SHP77 treated with DMSO at 0.1 percent for 48 hours (cell line): ENCODE data around the gene PSPN.
A peak's percentile ranks its signal among the peaks of the same experiment; 100 is the strongest.
"Not testable (repeated sequence)": the region's sequence is repeated elsewhere in the genome, so short reads cannot be mapped to it uniquely, and the experiment has no call there.

Experiments used
- DNase-seq: peaks from one replicate; lab custom pipeline; 2025; lab: John Stamatoyannopoulos, UW

The PSPN gene

GRCh38 chr19:6402837-6403608 lies 27.3 kb upstream of the PSPN start:
- no peak for DNase-seq

- DNase-seq: no peak
Measured at GRCh38 chr19:6402058-6402457, 26.3 kb upstream of the PSPN start.

GRCh38 chr19:6400062-6400944 lies 24.6 kb upstream of the PSPN start:
- not testable (repeated sequence) for DNase-seq

GRCh38 chr19:6396305-6396704 lies 20.6 kb upstream of the PSPN start:
- DNase-seq: no peak

- no peak for DNase-seq
Measured at GRCh38 chr19:6394831-6395230, 19.1 kb upstream of the PSPN start.

GRCh38 chr19:6393983-6394412 lies 18.3 kb upstream of the PSPN start:
- DNase-seq: peak; percentile 53

GRCh38 chr19:6393074-6393982 lies 17.6 kb upstream of the PSPN start, which contains the start of gene GTF2F1:
Gene GTF2F1 (minus strand): TSS chr19:6393164. CDS start chr19:6392995, 169 bp downstream.
- peak; percentile 94 for DNase-seq

- no peak for DNase-seq
Measured at GRCh38 chr19:6392221-6393073, 16.7 kb upstream of the PSPN start.

GRCh38 chr19:6387372-6387771 lies 11.6 kb upstream of the PSPN start:
- no peak for DNase-seq

GRCh38 chr19:6384381-6384780 lies 8.6 kb upstream of the PSPN start:
- DNase-seq: no peak

GRCh38 chr19:6383188-6383587 lies 7.5 kb upstream of the PSPN start:
- no peak for DNase-seq

GRCh38 chr19:6381030-6381750 lies 5.5 kb upstream of the PSPN start:
- DNase-seq: no peak

GRCh38 chr19:6379744-6380143 lies 4.0 kb upstream of the PSPN start:
- DNase-seq: no peak

GRCh38 chr19:6378486-6378885 lies 2.8 kb upstream of the PSPN start:
- no peak for DNase-seq

- no peak for DNase-seq
Measured at GRCh38 chr19:6378041-6378440, 2.3 kb upstream of the PSPN start.

GRCh38 chr19:6376512-6377190 lies 918 bp upstream of the PSPN start:
- DNase-seq: no peak

- no peak for DNase-seq
Measured at GRCh38 chr19:6374711-6375410, 872 bp downstream of the PSPN start.

- no peak for DNase-seq
Measured at GRCh38 chr19:6374161-6374709, 1.5 kb downstream of the PSPN start.

- DNase-seq: no peak
Measured at GRCh38 chr19:6373813-6374108, 2.0 kb downstream of the PSPN start.
